Kidney capillary endothelial cell (primary cell): ENCODE results near the gene RAD51B.

Source experiments
- DNase-seq: peaks from one replicate; pipeline ENCODE4 v3.0.0-alpha.2; 2018; ENCODE audit warnings: low spot score

RAD51B gene

GRCh38 chr14:68234101-68234905 lies 414.7 kb downstream of the RAD51B start:
- DNase-seq, result no peak

GRCh38 chr14:68235011-68235410 lies 415.4 kb downstream of the RAD51B start:
- no peak for DNase-seq

- no peak for DNase-seq
Measured at GRCh38 chr14:68236582-68237458, 417.2 kb downstream of the RAD51B start.

- no peak for DNase-seq
Measured at GRCh38 chr14:68238551-68238950, 419.0 kb downstream of the RAD51B start.

GRCh38 chr14:68238976-68239375 lies 419.4 kb downstream of the RAD51B start:
- DNase-seq, result no peak

- no peak for DNase-seq
Measured at GRCh38 chr14:68239988-68240771, 420.6 kb downstream of the RAD51B start.

GRCh38 chr14:68241862-68242487 lies 422.4 kb downstream of the RAD51B start:
- no peak for DNase-seq

GRCh38 chr14:68243450-68244010 lies 424.0 kb downstream of the RAD51B start:
- no peak for DNase-seq

GRCh38 chr14:68244262-68244980 lies 424.8 kb downstream of the RAD51B start:
- no peak for DNase-seq

- no peak for DNase-seq
Measured at GRCh38 chr14:68245146-68246073, 425.8 kb downstream of the RAD51B start.

GRCh38 chr14:68246074-68246785 lies 426.7 kb downstream of the RAD51B start:
- DNase-seq, result no peak

GRCh38 chr14:68246786-68247105 lies 427.2 kb downstream of the RAD51B start:
- no peak for DNase-seq

GRCh38 chr14:68247274-68247673 lies 427.7 kb downstream of the RAD51B start:
- peak; percentile 29 for DNase-seq

- DNase-seq, result no peak
Measured at GRCh38 chr14:68247676-68248268, 428.2 kb downstream of the RAD51B start.

GRCh38 chr14:68248481-68249255 lies 429.1 kb downstream of the RAD51B start:
- DNase-seq, result peak; percentile 62

- peak; percentile 31 for DNase-seq
Measured at GRCh38 chr14:68249661-68250451, 430.3 kb downstream of the RAD51B start.
